Ascending aorta (tissue), 2 donors: ENCODE measurements around the gene SLCO3A1. TPM values are rescaled to one million over a fixed set of nuclear protein-coding genes. Genes with fewer than 3 reads are reported as not detected.

ENCODE experiments used
- DNase-seq, 2 donors: peaks; one replicate each; pipeline ENCODE4 v3.0.0-alpha.2; 2019; ENCODE audit warnings: low spot score in 2 of 2
- H3K27ac ChIP-seq, 2 donors: fragments of 200-600 bp; sonication (generic); one replicate each; pipeline ENCODE4 v1.5.1; 2016 to 2017; ENCODE audit warnings: mild to moderate bottlenecking in 1 of 2
- H3K27me3 ChIP-seq: fragments of 200-600 bp; sonication (generic); one replicate; pipeline ENCODE4 v1.5.1; 2017
- H3K36me3 ChIP-seq, 2 donors: fragments of 200-600 bp; sonication (generic); one replicate each; pipeline ENCODE4 v1.5.1; 2016
- H3K4me1 ChIP-seq, 2 donors: fragments of 200-600 bp; sonication (generic); one replicate each; pipeline ENCODE4 v1.5.1; 2016 to 2017; ENCODE audit warnings: mild to moderate bottlenecking in 1 of 2
- H3K4me3 ChIP-seq, 2 donors: fragments of 200-600 bp; sonication (generic); one replicate each; pipeline ENCODE4 v1.5.1; 2016 to 2017; ENCODE audit warnings: mild to moderate bottlenecking in 1 of 2
- H3K9me3 ChIP-seq, 2 donors: fragments of 200-600 bp; sonication (generic); one replicate each; pipeline ENCODE4 v1.5.1; 2016
- intact Hi-C: fragments of 100-400 bp; cut with DNase I; formaldehyde crosslinking; loops from one replicate; pipeline ENCODE4 v1.15.1; 2023
- total RNA-seq: library from RNA; depleted of rRNA; stranded (reverse); fragments of >200 nt; gene quantifications from one replicate; pipeline ENCODE4 v1.1.0, GENCODE V29; 2016
- TF ChIP-seq, protein P1 (sequence below), 3 experiments: fragments of 200-600 bp in 2 of 3; fragments of 450-650 bp in 1 of 3; sonication (generic) in 2 of 3; IDR thresholded peaks; one replicate each; pipeline ENCODE4 v1.5.1; 2016 to 2019; ENCODE audit warnings: antibody characterized with exemption in 3 of 3, mild to moderate bottlenecking in 1 of 3, moderate library complexity in 1 of 3

SLCO3A1 gene
- total RNA-seq, 1 donor from 2014 or later, result 53.2 TPM

DNA sequence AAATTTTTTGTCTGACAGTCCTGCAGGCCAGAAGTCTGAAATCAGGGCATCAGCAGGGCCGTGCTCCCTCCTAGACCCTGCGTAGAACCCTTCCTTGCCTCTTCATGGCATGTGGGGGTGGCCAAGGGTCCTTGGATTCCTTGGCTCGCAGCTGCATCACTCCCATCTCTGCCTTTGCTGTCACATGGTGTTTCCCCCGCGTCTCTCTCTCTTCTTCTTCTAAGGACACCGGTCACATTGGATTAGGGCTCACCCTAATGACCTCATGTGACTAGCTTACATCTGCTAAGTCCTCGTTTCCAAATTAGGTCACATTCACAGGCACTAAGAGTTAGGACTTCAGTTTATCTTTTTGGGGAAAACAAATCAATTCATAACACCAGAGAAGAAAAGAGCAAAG is 12.0 kb downstream of the SLCO3A1 start:
- Histone ChIP-seq H3K36me3 (no peaks in the 10 kb centered on the region), H3K4me1 (peaks cover 11 to 43% of the 10 kb centered on the region in 2 donors), H3K9me3 (no peaks in the 10 kb centered on the region), H3K27me3 (no peaks in the 10 kb centered on the region), H3K4me3 (no peak overlapping the region), H3K27ac (peak overlapping the region; percentile 77 to 90)
- no peak for DNase-seq
- intact Hi-C loops, result loop anchor here (5.0 kb wide), 4 partner anchors 117 to 212 kb away; no protein-coding TSS in a partner anchor
- TF ChIP-seq, protein P1, sequence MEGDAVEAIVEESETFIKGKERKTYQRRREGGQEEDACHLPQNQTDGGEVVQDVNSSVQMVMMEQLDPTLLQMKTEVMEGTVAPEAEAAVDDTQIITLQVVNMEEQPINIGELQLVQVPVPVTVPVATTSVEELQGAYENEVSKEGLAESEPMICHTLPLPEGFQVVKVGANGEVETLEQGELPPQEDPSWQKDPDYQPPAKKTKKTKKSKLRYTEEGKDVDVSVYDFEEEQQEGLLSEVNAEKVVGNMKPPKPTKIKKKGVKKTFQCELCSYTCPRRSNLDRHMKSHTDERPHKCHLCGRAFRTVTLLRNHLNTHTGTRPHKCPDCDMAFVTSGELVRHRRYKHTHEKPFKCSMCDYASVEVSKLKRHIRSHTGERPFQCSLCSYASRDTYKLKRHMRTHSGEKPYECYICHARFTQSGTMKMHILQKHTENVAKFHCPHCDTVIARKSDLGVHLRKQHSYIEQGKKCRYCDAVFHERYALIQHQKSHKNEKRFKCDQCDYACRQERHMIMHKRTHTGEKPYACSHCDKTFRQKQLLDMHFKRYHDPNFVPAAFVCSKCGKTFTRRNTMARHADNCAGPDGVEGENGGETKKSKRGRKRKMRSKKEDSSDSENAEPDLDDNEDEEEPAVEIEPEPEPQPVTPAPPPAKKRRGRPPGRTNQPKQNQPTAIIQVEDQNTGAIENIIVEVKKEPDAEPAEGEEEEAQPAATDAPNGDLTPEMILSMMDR (IDR thresholded peaks at IDR 0.05), result no peak

DNA sequence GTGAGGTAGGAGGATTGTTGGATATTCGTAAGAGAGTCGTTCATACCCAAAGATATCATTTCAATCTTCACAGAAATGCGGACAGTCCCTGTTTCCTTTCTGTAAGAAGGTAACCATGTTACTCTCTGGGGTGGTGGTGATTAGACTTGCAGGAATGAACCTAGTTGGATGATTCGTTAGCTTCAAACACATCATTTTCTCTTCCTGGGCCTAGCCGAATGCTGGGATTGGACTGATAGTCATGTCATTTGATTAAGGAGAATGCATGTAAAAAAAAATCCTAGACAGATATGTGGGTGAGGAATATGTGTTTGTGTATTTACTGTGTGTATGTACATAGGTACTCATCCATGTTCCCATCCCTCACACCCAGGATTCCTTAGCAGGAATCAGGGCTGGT is 12.4 kb downstream of the SLCO3A1 start:
- Histone ChIP-seq H3K4me3 (no peak overlapping the region), H3K4me1 (peaks cover 11 to 43% of the 10 kb centered on the region in 2 donors)
- intact Hi-C loops, result loop anchor here (2.0 to 5.0 kb wide), 6 partner anchors 13 to 211 kb away; partner anchors contain the start of gene SLCO3A1

DNA sequence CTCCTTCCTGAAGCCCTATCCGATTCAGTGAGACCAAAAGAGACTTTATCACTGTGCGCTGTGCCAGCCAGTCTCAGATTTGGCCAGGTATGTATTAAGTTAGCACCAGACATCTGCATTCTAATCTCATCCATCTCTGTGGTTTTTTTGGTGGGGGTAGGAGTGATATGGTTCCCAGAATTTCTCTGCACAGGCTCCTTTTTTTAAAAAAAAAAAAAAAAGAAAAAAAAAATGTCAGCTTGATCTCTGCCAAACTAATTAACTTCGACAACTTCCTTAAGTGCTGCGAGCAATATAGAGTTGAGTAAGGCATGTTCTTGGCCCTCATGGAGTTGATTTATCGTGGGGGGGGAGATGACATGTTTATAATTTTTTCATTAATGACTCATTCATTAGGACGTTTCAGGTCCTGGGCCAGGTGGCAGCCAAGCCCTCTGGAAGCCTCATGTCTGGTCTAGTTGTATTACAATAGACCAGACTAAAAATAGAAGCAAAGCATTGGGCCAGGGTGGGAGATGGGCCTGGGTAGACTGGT is 12.9 kb downstream of the SLCO3A1 start:
- no peaks in the 10 kb centered on the region for H3K27me3 ChIP-seq
- DNase-seq, result no peak
- intact Hi-C loops, result loop anchor here (2.0 to 5.0 kb wide), 6 partner anchors 14 to 211 kb away; partner anchors contain the start of gene SLCO3A1
- TF ChIP-seq, protein P1 (IDR thresholded peaks at IDR 0.05), result no peak
- H3K27ac ChIP-seq, result peak overlapping the region; percentile 77 to 90
- no peaks in the 10 kb centered on the region for H3K9me3 ChIP-seq
- peaks cover 11 to 43% of the 10 kb centered on the region in 2 donors for H3K4me1 ChIP-seq
- H3K36me3 ChIP-seq, result no peaks in the 10 kb centered on the region
- peak overlapping the region in 1 of 2 donors; percentile 25 for H3K4me3 ChIP-seq

More for the DNA sequence above, 12.4 kb downstream of the SLCO3A1 start:
- no peaks in the 10 kb centered on the region for H3K9me3 ChIP-seq
- no peaks in the 10 kb centered on the region for H3K27me3 ChIP-seq
- TF ChIP-seq, protein P1 (IDR thresholded peaks at IDR 0.05), result no peak
- DNase-seq, result no peak
- H3K27ac ChIP-seq, result peak overlapping the region; percentile 77 to 90
- H3K36me3 ChIP-seq, result no peaks in the 10 kb centered on the region

DNA sequence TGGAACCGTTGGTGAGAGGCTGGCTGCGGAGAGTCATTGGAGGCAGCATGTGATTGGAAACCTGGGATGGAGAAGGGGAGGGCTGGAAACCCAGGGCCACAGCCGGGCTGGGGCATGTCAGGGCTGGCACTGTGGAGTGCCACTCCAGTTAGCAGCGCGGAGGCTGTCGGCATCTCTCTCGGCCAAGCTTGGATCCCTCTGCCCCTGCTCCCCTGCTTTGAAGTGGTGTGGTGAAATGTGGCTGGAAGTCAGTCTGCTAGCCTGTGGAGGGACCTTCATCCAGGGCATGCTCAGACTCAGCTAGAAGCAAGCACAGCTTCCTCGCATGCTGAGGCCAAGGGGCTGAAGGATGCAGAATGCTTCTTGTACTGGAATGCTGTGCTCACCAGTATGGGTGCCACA is 13.5 kb downstream of the SLCO3A1 start:
- Histone ChIP-seq H3K27me3 (no peaks in the 10 kb centered on the region), H3K9me3 (no peaks in the 10 kb centered on the region), H3K27ac (peak overlapping the region; percentile 77 to 90), H3K36me3 (no peaks in the 10 kb centered on the region), H3K4me1 (peaks cover 11 to 43% of the 10 kb centered on the region in 2 donors), H3K4me3 (peak overlapping the region in 1 of 2 donors; percentile 25)
- DNase-seq, result peak in 1 of 2 donors; percentile 70
- TF ChIP-seq, protein P1 (IDR thresholded peaks at IDR 0.05), result no peak
- intact Hi-C loops, result loop anchor here (2.0 to 5.0 kb wide), 6 partner anchors 14 to 210 kb away; partner anchors contain the start of gene SLCO3A1

DNA sequence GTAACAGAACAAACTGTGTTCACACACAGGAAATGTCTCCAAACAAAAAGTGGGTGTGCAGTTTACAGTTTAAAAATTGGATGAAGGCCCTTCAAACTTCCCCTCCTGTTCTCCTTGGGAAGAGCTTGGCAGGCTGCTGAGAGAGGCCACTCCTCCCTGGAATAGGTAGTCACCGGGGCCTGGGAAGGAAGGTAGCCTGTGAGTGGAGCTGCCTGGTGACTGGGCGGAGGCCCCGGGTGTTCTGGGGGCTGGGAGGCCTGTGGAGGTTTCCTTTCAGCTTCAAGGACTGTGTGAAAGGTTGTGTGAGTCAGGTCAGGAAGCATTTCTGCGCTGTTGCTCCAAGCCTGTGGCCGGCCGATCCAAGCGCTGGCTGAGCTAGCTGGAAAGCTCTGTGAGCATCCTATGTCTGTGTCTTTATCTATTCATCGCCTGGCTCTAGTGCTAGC is 14.1 kb downstream of the SLCO3A1 start:
- Histone ChIP-seq H3K9me3 (no peaks in the 10 kb centered on the region), H3K27me3 (no peaks in the 10 kb centered on the region), H3K27ac (peak overlapping the region; percentile 77 to 90), H3K36me3 (no peaks in the 10 kb centered on the region), H3K4me1 (peaks cover 11 to 43% of the 10 kb centered on the region in 2 donors), H3K4me3 (peak overlapping the region in 1 of 2 donors; percentile 25)
- DNase-seq, result peak; percentile 59 to 92
- TF ChIP-seq, protein P1 (IDR thresholded peaks at IDR 0.05), result no peak
- intact Hi-C loops, result loop anchor here (2.0 to 5.0 kb wide), 6 partner anchors 15 to 210 kb away; partner anchors contain the start of gene SLCO3A1
